ENCODE measurements around the gene TLR8. TPM values are rescaled to one million over a fixed set of nuclear protein-coding genes. Genes with fewer than 3 reads are reported as not detected.

The TLR8 gene
- total RNA-seq, 2 experiments from 2014 or later, result not detected

DNA sequence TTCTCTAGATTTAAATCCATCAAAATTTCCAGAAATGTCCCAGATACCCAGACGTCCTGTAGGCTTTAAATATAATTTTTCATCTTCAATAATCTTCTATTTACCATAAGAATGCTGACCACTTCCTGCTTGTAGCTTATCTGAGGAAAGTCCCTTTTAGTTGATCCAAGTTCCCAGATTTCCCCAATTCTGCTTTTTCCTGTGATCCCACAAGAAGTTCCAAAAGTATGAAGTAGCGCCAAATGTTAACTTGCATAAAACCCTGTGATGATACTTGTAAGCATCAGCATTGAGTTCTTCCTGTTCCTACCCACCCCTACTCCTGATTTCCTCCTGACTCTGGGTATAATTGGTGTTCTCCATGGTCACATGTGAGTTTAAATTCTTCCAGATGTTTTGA, 10.6 kb upstream of the TLR8 start:
- TF ChIP-seq, protein P1, sequence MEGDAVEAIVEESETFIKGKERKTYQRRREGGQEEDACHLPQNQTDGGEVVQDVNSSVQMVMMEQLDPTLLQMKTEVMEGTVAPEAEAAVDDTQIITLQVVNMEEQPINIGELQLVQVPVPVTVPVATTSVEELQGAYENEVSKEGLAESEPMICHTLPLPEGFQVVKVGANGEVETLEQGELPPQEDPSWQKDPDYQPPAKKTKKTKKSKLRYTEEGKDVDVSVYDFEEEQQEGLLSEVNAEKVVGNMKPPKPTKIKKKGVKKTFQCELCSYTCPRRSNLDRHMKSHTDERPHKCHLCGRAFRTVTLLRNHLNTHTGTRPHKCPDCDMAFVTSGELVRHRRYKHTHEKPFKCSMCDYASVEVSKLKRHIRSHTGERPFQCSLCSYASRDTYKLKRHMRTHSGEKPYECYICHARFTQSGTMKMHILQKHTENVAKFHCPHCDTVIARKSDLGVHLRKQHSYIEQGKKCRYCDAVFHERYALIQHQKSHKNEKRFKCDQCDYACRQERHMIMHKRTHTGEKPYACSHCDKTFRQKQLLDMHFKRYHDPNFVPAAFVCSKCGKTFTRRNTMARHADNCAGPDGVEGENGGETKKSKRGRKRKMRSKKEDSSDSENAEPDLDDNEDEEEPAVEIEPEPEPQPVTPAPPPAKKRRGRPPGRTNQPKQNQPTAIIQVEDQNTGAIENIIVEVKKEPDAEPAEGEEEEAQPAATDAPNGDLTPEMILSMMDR (conservative IDR thresholded peaks at IDR 0.05; ENCODE audit: low read length), result no peak
- no peak for TF ChIP-seq EZH2phosphoT487 (IDR thresholded peaks at IDR 0.05; ENCODE audit: borderline replicate concordance, low read depth, low read length)
- Histone ChIP-seq H2AFZ (ENCODE audit: low read length) (no peak overlapping the region), H4K20me1 (ENCODE audit: insufficient read depth, low read length) (no peaks in the 10 kb centered on the region), H3K4me3 (ENCODE audit: low read depth, low read length, poor library complexity, severe bottlenecking) (no peak overlapping the region), H3K36me3 (ENCODE audit: insufficient read depth, low read length) (0 out of 2 replicates have a peak, but pooled peaks cover 5% of the 10 kb centered on the region), H3K79me2 (ENCODE audit: insufficient read depth, low read depth, low read length) (no peaks in the 10 kb centered on the region), H3K4me2 (ENCODE audit: low read length) (no peak overlapping the region), H3K4me1 (ENCODE audit: insufficient read depth, low read length, poor library complexity, severe bottlenecking) (peaks cover 41% of the 10 kb centered on the region), H3K9me3 (ENCODE audit: low read length) (no peaks in the 10 kb centered on the region), H3K27ac (ENCODE audit: low read depth, low read length, poor library complexity, severe bottlenecking) (no peak overlapping the region), H3K9me2 (ENCODE audit: insufficient read depth, low read length) (no peaks in the 10 kb centered on the region)
- CTCF ChIA-PET (ENCODE audit: unreplicated experiment), result no interaction called here
- POLR2A ChIA-PET, result interaction anchor here (1.6 kb wide), 1 partner anchor 82 kb away, joined by 7 read pairs; no protein-coding TSS in a partner anchor
- intact Hi-C loops (cut with micrococcal nuclease; ENCODE audit: unreplicated experiment), result loop anchor here (10.0 kb wide), 1 partner anchor 391 kb away; no protein-coding TSS in a partner anchor
- BruUV-seq (replicated peaks), result no TSS peak
- DNase-seq (ENCODE audit: low spot score), result no peak

DNA sequence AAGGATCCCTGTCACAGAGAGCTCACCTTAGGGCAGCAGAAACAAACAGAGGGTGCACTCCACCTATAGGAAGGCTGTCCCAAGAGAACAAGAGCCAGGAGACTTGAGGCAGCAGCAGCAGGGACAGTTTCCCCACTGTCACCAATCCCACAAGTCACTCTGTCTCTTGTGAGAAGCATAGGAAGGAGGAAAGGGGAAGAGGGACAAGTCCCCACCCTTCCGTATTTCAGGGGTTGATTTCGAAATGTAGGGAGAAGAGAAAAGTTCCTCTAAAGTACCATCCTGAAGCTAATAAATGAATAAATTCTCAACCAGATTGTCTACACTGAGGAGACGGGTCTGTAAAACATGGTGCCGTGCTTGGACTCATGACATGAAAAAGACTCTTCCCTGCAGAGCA, 9.5 kb upstream of the TLR8 start:
- ChIA-PET CTCF (ENCODE audit: unreplicated experiment) (no interaction called here), POLR2A (interaction anchor here (0.8 to 1.1 kb wide), 2 partner anchors 81 to 83 kb away, joined by 3 to 4 read pairs; no protein-coding TSS in a partner anchor)
- no peak overlapping the region for H3K4me2 ChIP-seq (ENCODE audit: low read length)
- no peaks in the 10 kb centered on the region for H3K9me2 ChIP-seq (ENCODE audit: insufficient read depth, low read length)
- no TSS peak for BruUV-seq (replicated peaks)
- no peak overlapping the region for H3K4me3 ChIP-seq (ENCODE audit: low read depth, low read length, poor library complexity, severe bottlenecking)
- H3K27ac ChIP-seq (ENCODE audit: low read depth, low read length, poor library complexity, severe bottlenecking), result no peak overlapping the region
- no peaks in the 10 kb centered on the region for H3K79me2 ChIP-seq (ENCODE audit: insufficient read depth, low read depth, low read length)
- DNase-seq (ENCODE audit: low spot score), result no peak
- intact Hi-C loops (cut with micrococcal nuclease; ENCODE audit: unreplicated experiment), result loop anchor here (10.0 kb wide), 1 partner anchor 392 kb away; no protein-coding TSS in a partner anchor
- no peak overlapping the region for H2AFZ ChIP-seq (ENCODE audit: low read length)
- H4K20me1 ChIP-seq (ENCODE audit: insufficient read depth, low read length), result no peaks in the 10 kb centered on the region
- H3K4me1 ChIP-seq (ENCODE audit: insufficient read depth, low read length, poor library complexity, severe bottlenecking), result peaks cover 30% of the 10 kb centered on the region
- TF ChIP-seq, protein P1 (conservative IDR thresholded peaks at IDR 0.05; ENCODE audit: low read length), result no peak
- TF ChIP-seq EZH2phosphoT487 (IDR thresholded peaks at IDR 0.05; ENCODE audit: borderline replicate concordance, low read depth, low read length), result no peak
- no peaks in the 10 kb centered on the region for H3K36me3 ChIP-seq (ENCODE audit: insufficient read depth, low read length)
- H3K9me3 ChIP-seq (ENCODE audit: low read length), result no peaks in the 10 kb centered on the region

DNA sequence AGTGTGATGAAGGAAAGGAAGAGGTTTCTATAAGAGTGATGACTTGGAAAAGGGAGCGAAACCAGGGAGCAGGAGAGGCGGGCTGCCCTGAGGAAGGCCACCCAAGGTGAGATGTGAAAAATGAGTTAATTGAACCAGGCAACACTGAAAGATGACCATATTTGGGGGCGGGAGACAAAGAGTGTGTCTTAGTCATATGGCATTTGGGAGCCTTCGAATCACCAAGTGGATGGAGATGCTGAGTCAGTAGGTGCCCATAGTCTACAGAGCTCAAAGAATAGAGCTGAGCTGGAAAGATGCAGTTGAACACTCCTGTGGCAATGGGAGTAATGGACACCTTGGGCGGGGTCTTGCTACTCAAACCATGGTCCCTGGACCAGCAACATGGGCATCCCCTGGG, 8.3 kb upstream of the TLR8 start:
- CTCF ChIA-PET (ENCODE audit: unreplicated experiment), result no interaction called here
- TF ChIP-seq, protein P1 (conservative IDR thresholded peaks at IDR 0.05; ENCODE audit: low read length), result no peak
- TF ChIP-seq EZH2phosphoT487 (IDR thresholded peaks at IDR 0.05; ENCODE audit: borderline replicate concordance, low read depth, low read length), result no peak
- DNase-seq (ENCODE audit: low spot score), result no peak
- POLR2A ChIA-PET, result interaction anchor here (0.7 kb wide), 1 partner anchor 162 kb away, joined by 4 read pairs; no protein-coding TSS in a partner anchor
- BruUV-seq (replicated peaks), result no TSS peak
- no peaks in the 10 kb centered on the region for H4K20me1 ChIP-seq (ENCODE audit: insufficient read depth, low read length)
- peaks cover 19% of the 10 kb centered on the region for H3K4me1 ChIP-seq (ENCODE audit: insufficient read depth, low read length, poor library complexity, severe bottlenecking)
- no peaks in the 10 kb centered on the region for H3K79me2 ChIP-seq (ENCODE audit: insufficient read depth, low read depth, low read length)
- no peak overlapping the region for H2AFZ ChIP-seq (ENCODE audit: low read length)
- no peak overlapping the region for H3K4me3 ChIP-seq (ENCODE audit: low read depth, low read length, poor library complexity, severe bottlenecking)
- H3K9me3 ChIP-seq (ENCODE audit: low read length), result no peaks in the 10 kb centered on the region
- no peaks in the 10 kb centered on the region for H3K9me2 ChIP-seq (ENCODE audit: insufficient read depth, low read length)
- no peak overlapping the region for H3K27ac ChIP-seq (ENCODE audit: low read depth, low read length, poor library complexity, severe bottlenecking)
- H3K4me2 ChIP-seq (ENCODE audit: low read length), result no peak overlapping the region
- intact Hi-C loops (cut with micrococcal nuclease; ENCODE audit: unreplicated experiment), result loop anchor here (10.0 kb wide), 1 partner anchor 393 kb away; no protein-coding TSS in a partner anchor
- H3K36me3 ChIP-seq (ENCODE audit: insufficient read depth, low read length), result no peaks in the 10 kb centered on the region

Data from OCI-LY7 (cell line).